ENCODE data around the gene FRMPD1.

Gene FRMPD1

DNA sequence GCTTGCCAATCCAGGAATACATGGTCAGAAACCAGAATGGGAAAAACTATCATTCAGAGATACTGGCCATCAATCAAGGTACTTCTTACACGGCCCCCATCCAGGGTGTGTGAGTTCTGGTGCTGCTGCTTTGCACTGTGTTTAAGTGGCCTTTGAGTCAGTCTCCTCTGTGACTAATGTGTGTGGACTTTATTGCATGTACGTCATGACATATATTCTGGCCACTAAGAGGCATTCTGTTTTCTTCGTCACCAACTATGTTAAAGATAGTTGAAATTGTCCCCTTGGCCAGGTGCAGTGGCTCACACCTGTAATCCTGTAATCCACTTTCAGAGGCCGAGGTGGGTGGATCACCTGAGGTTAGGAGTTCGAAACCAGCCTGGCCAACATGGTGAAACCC, 125.6 kb downstream of the FRMPD1 start:
- DNase-seq (ENCODE audit: low spot score) = peak; percentile 84

DNA sequence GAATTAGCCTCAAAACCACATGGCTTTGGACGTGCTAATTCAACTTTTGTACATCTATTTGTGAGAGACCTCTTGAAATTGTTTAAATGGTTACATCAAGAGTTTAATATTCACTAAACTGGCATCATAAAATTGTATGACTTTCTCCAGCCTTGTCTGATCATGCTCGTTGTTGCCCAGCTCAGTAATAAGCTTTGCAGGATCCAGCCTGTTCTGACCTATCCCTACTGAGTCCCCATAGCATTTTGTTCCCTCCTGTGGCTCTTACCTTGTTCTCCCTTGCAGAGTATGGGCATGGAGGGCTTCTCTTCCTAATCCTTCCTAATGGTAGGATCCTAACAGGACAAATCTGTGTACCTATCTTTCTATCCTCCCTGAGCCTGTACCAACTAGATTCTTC, 127.8 kb downstream of the FRMPD1 start:
- DNase-seq (ENCODE audit: low spot score) = no peak

DNA sequence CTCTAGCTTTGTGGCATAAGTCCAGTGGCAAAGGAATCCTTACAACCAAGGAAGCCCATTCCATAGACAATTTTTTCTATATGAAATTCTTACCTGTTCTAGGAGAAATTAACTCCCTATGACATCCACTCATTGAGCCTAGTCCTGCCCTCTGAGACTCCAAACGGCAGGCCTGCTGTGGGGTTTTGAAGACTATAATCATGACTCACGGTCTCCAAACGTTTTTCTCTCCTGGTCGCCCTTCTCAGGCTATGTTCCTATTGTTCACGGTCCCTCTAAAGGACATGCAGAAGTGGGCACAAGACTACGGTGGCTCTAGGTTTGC, 133.5 kb downstream of the FRMPD1 start:
- peak; percentile 55 for DNase-seq (ENCODE audit: low spot score)

DNA sequence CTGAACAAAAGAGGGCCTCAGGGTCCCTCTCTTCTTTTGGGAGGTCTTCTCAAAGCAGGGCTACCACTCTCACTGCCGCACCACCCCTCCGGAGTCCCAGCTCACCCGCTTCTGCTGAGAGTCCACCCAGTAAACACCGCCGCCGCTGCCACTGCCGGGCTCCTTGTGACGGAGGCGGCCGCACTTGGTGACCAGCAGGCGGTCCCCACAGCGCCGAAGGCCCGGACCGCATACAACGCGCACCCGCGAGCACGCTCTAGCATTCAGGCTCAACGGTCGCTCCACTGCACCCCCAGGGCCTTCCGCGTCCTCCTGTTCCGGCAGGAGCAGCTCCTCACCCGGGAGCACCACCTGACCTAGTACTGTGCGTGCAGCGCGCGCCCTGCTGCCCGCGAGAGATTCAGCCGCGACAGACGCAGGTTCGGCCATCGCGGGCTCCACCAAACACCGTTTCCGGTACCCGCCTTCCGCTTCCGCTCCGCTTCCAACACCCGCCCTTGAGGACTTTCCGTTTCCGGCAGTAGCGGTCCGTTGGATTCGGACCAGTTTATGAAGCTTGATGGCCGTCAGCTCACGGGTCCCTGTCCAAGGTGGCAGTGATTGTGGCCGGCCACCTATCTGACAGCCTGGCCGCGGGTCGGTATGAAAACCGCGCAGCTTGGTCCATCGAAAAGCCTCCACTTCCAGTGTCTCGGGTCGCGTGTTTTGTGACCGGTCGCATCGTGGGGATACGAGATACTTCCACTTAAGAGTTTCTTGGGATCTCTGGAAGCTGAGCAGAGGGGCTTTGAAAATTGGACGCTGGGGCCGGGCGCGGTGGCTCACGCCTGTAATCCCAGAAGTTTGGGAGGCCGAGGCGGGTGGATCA, 134.1 kb downstream of the FRMPD1 start, which contains the start of gene EXOSC3:
EXOSC3 (minus strand) TSS at position 449 of the 868 bp plus-strand sequence; CDS start at position 429, 20 bp downstream.
- DNase-seq (ENCODE audit: low spot score) = peak; percentile 94

DNA sequence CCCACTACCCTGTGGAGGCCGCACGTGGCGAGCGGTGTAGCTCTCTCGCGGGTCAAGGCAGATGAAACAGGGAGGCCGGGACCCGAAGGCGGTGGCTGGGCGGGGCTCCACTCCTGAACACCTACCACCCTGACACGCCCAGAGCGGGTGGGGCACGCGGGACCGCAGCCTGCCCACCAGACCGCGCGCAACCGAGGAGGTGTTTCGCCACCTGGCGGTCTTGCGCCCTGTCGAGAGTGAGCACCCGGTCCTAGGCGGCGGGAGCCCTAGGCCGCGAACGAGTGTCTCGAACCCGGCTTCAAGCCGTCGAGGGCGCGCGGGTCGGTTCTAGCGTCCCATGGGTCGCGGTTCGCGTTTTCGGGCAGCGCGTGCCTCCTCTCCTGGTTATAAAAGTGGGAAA, 136.3 kb downstream of the FRMPD1 start:
- no peak for DNase-seq (ENCODE audit: low spot score)

DNA sequence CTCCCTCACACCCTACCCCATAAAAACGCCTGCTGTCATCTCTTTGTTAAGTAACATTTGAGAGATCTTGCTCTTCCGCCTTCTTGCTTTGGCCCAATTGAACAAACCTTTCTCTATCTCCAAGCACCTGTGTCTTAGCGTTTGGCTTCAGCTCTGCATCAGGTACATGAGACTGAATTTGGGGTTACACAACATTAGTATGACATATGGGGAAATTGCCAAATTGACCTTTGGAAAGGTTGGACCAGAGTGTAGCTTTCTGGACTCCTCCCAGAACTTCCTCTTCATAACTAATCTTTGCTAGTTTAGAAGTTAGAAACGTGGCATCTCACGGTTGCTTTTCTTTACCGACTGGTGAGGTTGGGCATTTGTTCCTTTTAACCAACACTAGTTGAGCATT, 137.6 kb downstream of the FRMPD1 start:
- DNase-seq (ENCODE audit: low spot score) = no peak

DNA sequence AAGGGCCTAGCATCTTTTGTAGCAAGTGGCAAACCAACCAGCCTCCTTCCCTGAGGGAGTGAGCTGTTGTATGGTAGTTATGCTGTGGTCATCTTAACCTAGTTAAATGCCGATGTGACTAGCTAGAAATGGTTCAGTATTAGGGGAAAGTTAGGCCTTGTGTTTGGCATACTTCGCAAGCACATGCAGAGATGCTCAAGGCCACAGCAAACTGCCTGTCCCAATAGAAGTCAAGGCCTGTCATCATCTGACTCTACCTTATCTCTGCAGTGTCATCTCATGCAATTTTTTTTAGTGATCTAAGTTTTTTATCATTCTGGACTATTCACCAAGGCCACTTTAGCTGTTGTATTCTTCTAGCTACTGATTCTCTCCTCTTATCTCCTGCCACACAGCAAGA, 139.3 kb downstream of the FRMPD1 start:
- DNase-seq (ENCODE audit: low spot score) = no peak

DNA sequence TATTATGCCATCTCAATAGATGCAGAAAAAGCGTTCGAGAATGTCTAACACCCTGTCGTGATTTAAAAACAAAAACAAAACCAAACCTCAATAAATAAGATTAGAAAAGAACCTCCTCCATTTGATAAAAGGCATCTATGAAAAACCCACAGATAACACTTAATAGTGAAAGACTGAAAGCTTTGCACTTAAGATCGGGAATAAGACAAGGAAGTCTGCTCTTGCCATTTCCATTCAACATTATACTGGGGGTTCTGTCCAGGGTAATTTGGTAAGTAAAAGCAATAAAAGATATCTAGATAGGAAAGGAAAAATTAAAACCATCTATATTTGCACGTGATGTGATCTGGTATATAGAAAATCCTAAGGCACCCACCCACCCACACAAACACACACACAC, 141.4 kb downstream of the FRMPD1 start:
- no peak for DNase-seq (ENCODE audit: low spot score)

DNA sequence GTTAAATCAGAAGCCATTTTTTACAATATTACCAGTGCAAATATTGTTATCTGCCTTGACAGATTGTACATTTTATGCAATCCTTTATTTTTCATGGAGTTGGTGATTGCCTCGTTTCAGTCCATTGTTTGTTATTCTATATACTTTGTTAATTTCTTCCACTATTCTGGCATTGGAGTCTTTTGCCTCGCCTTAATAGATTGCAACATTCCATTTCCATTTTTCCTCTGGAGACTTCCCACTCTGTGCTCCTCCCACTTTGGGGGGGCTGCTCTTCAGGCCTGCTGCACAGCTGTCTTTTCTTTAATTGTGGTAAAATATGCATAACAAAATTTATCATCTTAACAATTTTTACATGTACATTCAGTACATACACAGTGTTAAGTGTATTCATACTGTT, 145.5 kb downstream of the FRMPD1 start:
- no peak for DNase-seq (ENCODE audit: low spot score)

Data from RKO (cell line).